NCI-H446 treated with DMSO at 0.1 percent for 48 hours (cell line): Measurements from ENCODE around the gene DPP6.
"Not testable (repeated sequence)": the region's sequence is repeated elsewhere in the genome, so short reads cannot be mapped to it uniquely, and the experiment has no call there.

Experiments used
- DNase-seq: peaks from one replicate; lab custom pipeline; 2025; lab: John Stamatoyannopoulos, UW

The DPP6 gene

GRCh38 chr7:154072395-154073181, 20.4 kb downstream of the DPP6 start:
- not testable (repeated sequence) for DNase-seq

- DNase-seq: not testable (repeated sequence)
Measured at GRCh38 chr7:154078523-154078922, 26.3 kb downstream of the DPP6 start.

DNA sequence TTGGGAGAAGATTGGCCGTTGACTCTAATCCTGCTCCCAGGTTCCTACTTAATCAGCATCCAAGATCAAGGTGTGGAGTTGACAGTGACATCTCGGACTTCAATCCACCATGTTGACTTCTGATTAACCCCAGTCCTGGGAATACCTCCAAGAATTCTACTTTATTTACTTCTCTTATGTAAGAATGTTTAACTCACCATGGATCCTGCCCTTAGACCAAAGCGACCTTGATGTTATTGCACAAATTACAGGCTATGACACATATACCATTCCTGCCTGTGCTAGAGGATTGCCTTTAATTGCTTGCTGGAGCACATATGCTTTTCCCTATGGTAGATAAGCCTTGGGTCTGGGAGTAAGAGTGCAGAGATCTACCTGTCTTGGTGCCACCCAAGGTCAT, 28.1 kb downstream of the DPP6 start:
- DNase-seq: not testable (repeated sequence)

- not testable (repeated sequence) for DNase-seq
Measured at GRCh38 chr7:154087037-154087725, 35.0 kb downstream of the DPP6 start.

DNA sequence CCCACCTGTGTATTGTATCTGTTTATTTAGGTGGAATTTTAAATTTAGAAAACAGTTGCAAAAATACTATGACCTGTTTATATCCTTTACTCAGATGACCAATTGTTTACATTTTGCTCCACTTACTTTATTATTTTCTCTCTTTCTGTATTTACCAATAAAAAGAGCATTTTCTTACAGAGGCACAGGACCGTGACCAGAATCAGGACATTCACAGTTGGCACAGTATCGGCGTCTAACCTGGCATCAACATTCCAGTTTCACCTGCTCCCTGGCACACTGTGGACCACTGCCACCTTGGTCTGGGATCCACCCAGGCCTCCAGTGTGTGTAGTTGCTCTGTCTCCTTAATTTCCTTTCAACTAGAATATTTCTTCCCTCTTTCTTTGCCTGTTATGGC, 39.9 kb downstream of the DPP6 start:
- DNase-seq: not testable (repeated sequence)

DNA sequence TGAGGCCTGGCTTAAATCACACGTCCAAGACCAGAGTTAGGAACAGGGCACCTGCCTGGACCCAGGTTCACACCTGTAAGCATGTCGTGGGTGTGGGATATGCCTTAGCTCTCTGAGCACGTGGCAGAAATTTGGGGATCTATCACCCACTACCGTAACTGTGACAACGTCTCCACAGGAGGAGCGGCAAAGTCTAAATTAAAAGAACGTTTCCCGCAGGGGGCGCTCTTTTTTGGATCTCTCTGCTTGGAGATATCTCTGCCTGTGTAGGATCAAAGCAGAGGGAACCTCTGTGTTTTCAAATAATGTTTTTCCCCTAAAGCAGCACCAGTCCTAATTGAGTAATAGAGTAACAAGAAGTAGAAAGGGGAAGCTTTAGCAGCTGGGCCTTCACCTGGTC, 43.0 kb downstream of the DPP6 start:
- DNase-seq: not testable (repeated sequence)

DNA sequence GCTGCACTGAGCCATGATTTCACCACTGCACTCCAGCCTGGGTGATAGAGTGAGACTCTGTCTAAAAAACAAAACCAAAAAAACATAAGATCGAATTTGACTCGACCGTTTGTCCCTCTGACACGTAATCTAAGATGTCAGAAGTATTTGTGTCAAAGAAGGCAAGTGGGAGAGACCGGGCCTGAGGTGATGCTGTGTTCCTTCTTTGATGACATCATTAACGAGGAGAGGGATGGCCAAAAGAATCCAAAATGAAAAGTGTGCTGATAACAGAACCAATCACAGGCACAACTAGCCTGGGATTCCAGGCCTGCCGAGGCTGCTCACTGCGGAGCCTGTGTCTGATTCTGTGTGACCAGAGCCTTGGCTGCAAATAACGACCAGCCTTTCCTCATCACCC, 52.9 kb downstream of the DPP6 start:
- not testable (repeated sequence) for DNase-seq

GRCh38 chr7:154109615-154110014, 57.4 kb downstream of the DPP6 start:
- DNase-seq: not testable (repeated sequence)

DNA sequence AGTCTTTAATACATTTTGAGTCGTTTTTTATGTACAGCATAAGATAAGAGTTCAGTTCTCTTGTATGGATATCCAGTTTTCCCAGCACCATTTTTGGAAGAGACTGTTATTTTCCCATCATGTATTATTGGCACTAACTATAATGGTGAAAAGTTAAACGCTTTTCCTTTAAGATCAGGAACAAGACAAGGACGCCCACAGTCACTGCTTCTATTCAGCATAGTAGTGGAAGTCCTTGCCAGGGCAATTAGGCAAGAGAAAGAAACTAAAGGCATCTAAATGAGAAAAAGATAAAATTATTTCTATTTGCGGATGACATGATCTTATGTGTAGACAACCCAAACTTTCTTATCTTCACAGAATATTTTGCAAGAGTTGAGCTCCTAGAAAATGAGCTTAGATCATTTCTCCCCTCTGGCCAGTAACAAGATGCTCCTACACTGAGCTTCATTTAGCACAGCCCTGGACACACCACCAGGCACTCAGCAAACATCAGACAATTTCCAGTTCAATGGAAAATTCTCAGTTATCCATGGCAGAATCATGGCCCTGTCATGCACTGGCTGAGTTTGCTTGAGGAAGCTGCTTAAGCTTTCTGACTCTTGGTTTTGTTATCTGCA, 61.6 kb downstream of the DPP6 start:
- not testable (repeated sequence) for DNase-seq

DNA sequence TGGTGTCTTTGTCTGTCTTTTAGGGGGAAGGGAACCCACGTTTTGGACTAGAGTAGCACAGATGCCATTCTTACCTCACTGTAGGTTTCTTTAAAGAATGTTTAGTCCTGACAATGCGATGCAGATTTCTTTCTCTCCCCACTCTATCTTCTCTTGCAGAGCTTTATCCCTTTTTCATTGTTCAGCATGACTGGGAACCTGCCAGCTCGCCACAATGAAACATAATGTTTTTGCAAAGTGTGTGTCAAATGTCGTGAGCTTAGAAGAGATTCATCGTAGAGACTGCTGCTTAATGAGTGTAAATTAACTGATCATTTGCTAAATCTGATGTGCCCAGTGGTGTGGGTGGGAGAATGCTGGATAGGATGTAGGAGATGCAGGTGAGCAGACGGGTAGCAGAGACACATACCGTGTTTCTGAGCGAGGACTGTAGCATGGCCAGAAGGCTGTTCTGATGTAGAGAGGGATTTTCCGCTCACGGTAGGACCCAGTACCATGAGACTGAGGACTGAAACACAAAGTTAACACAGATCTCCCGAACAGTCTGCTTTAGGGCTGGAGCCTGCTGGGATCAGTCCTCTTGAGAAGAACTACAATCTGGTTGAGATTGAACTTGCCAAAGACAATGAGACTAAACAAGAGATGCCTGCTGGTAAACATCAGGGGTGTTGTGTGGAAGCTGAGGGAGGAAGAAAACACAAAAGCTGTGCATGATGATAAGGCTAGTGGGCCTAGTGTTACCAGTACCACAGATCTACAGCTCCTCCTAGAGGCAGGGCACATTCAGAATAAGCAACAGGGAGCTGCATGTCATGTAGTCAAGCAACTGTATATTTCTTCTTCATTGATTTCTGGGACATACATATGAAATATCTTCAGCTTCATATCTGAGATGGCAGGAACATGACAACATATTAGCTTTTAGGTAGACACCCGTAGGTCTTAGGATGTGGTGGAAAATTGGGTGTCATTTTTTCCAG, 65.5 kb downstream of the DPP6 start:
- not testable (repeated sequence) for DNase-seq

- not testable (repeated sequence) for DNase-seq
Measured at GRCh38 chr7:154120825-154121224, 68.6 kb downstream of the DPP6 start.

GRCh38 chr7:154122720-154123119, 70.5 kb downstream of the DPP6 start:
- DNase-seq: not testable (repeated sequence)

DNA sequence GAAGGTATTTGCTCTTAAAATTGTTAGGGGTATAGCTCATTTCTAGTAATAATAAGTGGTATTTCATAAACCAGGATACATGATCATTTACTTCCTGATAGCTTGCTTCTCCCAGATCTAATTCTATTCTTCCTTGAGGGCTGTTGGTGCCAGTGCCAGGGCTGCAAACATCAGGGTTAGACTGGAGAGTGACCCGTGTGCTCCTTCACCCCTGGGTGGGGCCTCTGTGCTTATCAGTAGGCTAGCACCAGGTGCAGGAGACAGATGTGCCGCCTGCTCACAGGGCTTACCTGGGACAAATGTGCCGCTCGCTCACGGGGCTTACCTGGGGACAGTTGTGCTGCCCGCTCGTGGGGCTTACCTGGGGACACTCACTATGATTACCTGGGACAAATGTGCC, 71.2 kb downstream of the DPP6 start:
- not testable (repeated sequence) for DNase-seq

GRCh38 chr7:154129142-154129541, 76.9 kb downstream of the DPP6 start:
- not testable (repeated sequence) for DNase-seq

DNA sequence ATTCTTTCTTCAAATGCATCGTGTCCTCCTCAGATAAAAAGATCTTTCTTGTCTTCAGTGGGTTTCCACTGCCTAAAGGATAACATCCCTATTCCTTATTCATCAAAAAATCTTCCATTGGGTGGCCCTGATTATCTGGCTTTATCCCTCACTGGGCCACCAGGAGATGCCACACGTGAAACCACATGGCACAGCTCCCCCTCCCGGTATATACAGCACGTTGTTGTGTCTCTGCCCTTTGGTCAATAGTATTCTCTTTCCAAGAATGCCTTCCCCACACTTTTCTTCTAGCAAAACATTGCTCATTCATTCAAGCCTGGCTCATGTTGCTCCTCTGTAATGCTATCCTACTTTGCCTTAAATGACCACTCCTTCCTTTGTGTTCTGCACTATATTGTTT, 80.4 kb downstream of the DPP6 start:
- not testable (repeated sequence) for DNase-seq

GRCh38 chr7:154133703-154134277, 81.6 kb downstream of the DPP6 start:
- DNase-seq: not testable (repeated sequence)

- DNase-seq: not testable (repeated sequence)
Measured at GRCh38 chr7:154134698-154135097, 82.5 kb downstream of the DPP6 start.

- DNase-seq: not testable (repeated sequence)
Measured at GRCh38 chr7:154135646-154136045, 83.4 kb downstream of the DPP6 start.

DNA sequence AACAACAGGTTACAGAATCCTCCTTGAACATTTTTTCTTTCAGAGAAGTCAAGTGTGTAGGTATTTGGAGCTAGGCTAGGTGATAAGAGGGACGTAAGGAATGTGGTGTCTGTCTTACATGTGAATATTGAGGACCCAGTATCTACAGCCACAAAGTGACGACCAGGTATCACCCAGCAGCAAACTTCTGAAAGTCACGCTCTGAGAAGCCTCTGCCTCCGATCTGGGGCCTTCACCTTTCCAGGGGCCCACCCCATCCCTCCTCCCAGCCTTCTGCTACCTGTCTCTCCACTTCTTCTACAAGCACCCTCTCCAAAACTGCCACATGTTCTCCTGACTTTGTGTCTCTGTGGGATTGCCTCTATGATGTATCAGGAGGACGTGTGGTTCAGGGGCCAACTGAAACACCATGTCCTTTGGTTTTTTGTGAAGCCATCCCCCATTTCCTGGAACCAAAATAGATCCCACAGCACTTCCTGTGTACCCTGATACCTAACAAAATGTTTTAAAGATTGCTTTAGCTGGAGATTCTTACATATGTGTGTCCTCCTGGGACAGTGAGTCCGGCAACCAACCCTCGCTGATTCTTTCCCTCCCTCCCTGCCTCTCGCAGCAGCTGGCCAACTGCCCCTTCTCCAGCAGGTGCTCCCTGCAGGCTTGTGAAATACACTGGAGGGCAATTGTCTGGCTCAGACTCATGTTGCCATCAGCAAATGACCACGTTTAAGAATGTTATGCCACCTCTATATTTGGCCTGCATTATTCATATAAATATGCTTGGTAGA, 93.9 kb downstream of the DPP6 start:
- not testable (repeated sequence) for DNase-seq

DNA sequence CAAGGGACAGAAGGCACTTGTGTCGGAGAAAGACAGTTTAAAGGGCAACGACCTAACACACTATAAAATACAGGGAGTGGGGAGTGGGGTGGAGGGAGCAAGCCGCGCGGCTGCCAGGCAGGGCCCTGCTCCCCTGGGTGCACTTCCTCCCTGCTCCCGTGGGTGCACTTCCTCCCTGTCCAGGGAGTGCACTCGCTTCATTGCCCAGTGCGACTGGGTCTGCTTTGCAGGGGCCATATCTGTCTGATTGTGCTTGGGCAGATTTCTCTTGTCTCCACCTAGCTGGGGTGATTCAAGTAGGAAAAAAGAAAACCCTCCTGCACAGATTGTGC, 94.5 kb downstream of the DPP6 start:
- not testable (repeated sequence) for DNase-seq
